Activated CD4-positive, CD25-positive, alpha-beta regulatory T cell (primary cell): Measurements from ENCODE around the gene LEF1.

Experiments used
- DNase-seq, 4 experiments: peaks; one replicate each; lab custom pipeline; 2025; lab: John Stamatoyannopoulos, UW

The LEF1 gene

GRCh38 chr4:108168671-108169523 is at the start of gene LEF1:
TSS of gene LEF1 (minus strand) at chr4:108168932. CDS start at chr4:108167767, 1,165 bp downstream.
- DNase-seq: peak; percentile 38 to 64 (median 53)

- DNase-seq: no peak
Observed at GRCh38 chr4:108216510-108216909, 47.8 kb upstream of the LEF1 start.

- DNase-seq: no peak
Observed at GRCh38 chr4:108215055-108215454, 46.3 kb upstream of the LEF1 start.

- no peak for DNase-seq
Observed at GRCh38 chr4:108213723-108214122, 45.0 kb upstream of the LEF1 start.

- no peak for DNase-seq
Observed at GRCh38 chr4:108213308-108213707, 44.6 kb upstream of the LEF1 start.

GRCh38 chr4:108210989-108211835 is 42.5 kb upstream of the LEF1 start:
- DNase-seq: no peak

GRCh38 chr4:108209489-108209888 is 40.8 kb upstream of the LEF1 start:
- no peak for DNase-seq

- no peak for DNase-seq
Observed at GRCh38 chr4:108205859-108206258, 37.1 kb upstream of the LEF1 start.

GRCh38 chr4:108204518-108204917 is 35.8 kb upstream of the LEF1 start:
- DNase-seq: no peak

GRCh38 chr4:108203377-108203776 is 34.6 kb upstream of the LEF1 start:
- DNase-seq: no peak

- no peak for DNase-seq
Observed at GRCh38 chr4:108201774-108202173, 33.0 kb upstream of the LEF1 start.

- no peak for DNase-seq
Observed at GRCh38 chr4:108199881-108200280, 31.1 kb upstream of the LEF1 start.

GRCh38 chr4:108193886-108194672 is 25.3 kb upstream of the LEF1 start:
- no peak for DNase-seq

- DNase-seq: no peak
Observed at GRCh38 chr4:108192935-108193334, 24.2 kb upstream of the LEF1 start.

GRCh38 chr4:108192056-108192455 is 23.3 kb upstream of the LEF1 start:
- DNase-seq: no peak

- no peak for DNase-seq
Observed at GRCh38 chr4:108191269-108191914, 22.7 kb upstream of the LEF1 start.

GRCh38 chr4:108188770-108189169 is 20.0 kb upstream of the LEF1 start:
- DNase-seq: no peak

- no peak for DNase-seq
Observed at GRCh38 chr4:108185252-108185651, 16.5 kb upstream of the LEF1 start.

- no peak for DNase-seq
Observed at GRCh38 chr4:108184453-108185049, 15.8 kb upstream of the LEF1 start.

- DNase-seq: no peak
Observed at GRCh38 chr4:108181704-108182103, 13.0 kb upstream of the LEF1 start.

- DNase-seq: no peak
Observed at GRCh38 chr4:108180513-108180912, 11.8 kb upstream of the LEF1 start.
